Heart right ventricle (tissue), 16 donors: ENCODE measurements around the gene LARGE1. TPM values are rescaled to one million over a fixed set of nuclear protein-coding genes. Genes with fewer than 3 reads are reported as not detected.

ENCODE experiments used
- ATAC-seq, 8 donors: fragments of 200-7000 bp; cut with Tn5 transposase; one replicate each; pipeline ENCODE4 v1.9.1; 2020; ENCODE audit warnings: mild to moderate bottlenecking in 8 of 8, moderate library complexity in 8 of 8, moderate number of reproducible peaks in 1 of 8
- DNase-seq, 2 donors: peaks; one replicate each; pipeline ENCODE4 v3.0.0-alpha.2; 2020
- H3K27ac ChIP-seq, 10 donors: fragments of 200-600 bp; sonication (generic) in 2 of 10; one replicate each; pipeline versions ENCODE4 v1.5.0 to v1.8.0; 2020 to 2022; ENCODE audit warnings: mild to moderate bottlenecking in 3 of 10
- H3K27me3 ChIP-seq, 7 donors: fragments of 200-600 bp; one replicate each; pipeline ENCODE4 v1.8.0; 2021 to 2022; ENCODE audit warnings: mild to moderate bottlenecking in 2 of 7
- H3K36me3 ChIP-seq, 9 donors: fragments of 200-600 bp; sonication (generic) in 1 of 9; one replicate each; pipeline versions ENCODE4 v1.5.0 to v1.8.0; 2020 to 2022; ENCODE audit warnings: mild to moderate bottlenecking in 2 of 9
- H3K4me1 ChIP-seq, 9 donors: fragments of 200-600 bp; sonication (generic) in 1 of 9; one replicate each; pipeline versions ENCODE4 v1.5.0 to v1.8.0; 2020 to 2022; ENCODE audit warnings: mild to moderate bottlenecking in 4 of 9
- H3K4me3 ChIP-seq, 10 donors: fragments of 200-600 bp; sonication (generic) in 2 of 10; one replicate each; pipeline versions ENCODE4 v1.5.0 to v1.8.0; 2020 to 2022; ENCODE audit warnings: mild to moderate bottlenecking in 7 of 10, moderate library complexity in 2 of 10
- H3K9me3 ChIP-seq, 11 donors: fragments of 200-600 bp in 10 of 11; sonication (generic) in 2 of 11; one replicate each; pipeline versions ENCODE4 v1.5.0 to v1.8.0; 2013 to 2022; ENCODE audit warnings: mild to moderate bottlenecking in 2 of 11, control low read depth in 1 of 11, moderate library complexity in 1 of 11
- CTCF ChIP-seq, 9 donors: fragments of 200-600 bp; sonication (generic) in 2 of 9; IDR thresholded peaks; one replicate each; pipeline versions ENCODE4 v1.5.0 to v1.8.0; 2021 to 2022; ENCODE audit warnings: antibody characterized with exemption in 9 of 9, mild to moderate bottlenecking in 5 of 9, moderate library complexity in 1 of 9
- WGBS, 2 donors: extraction: QIAGEN DNeasy Blood & Tissue Kit; methylation state at CpG; one replicate each; pipeline ENCODE4 v1.1.7; 2013; ENCODE audit warnings: inconsistent platforms in 1 of 2; 5-methylcytosine and 5-hydroxymethylcytosine counted together
- intact Hi-C, 10 donors: fragments of 100-400 bp; cut with DNase I; formaldehyde crosslinking; loops; one replicate each; pipeline versions ENCODE4 v1.11.1 to v1.14.2; 2022
- polyA plus RNA-seq, 2 donors: library from polyadenylated mRNA; stranded (reverse); fragments of 200-250 nt; gene quantifications; one replicate each; pipeline ENCODE4 v1.2.3, GENCODE V29; 2013
- total RNA-seq, 10 donors: library from RNA; stranded (reverse); fragmentation: NEBNext Ultra II Directional in 3 of 10; extraction: Animal tissue kit (Norgen Biotek cat#: 25700) in 3 of 10; gene quantifications; one replicate each; pipeline versions ENCODE4 v1.2.1 to v1.2.4, GENCODE V29; 2021 to 2023
- donor health status: Arrhythmogenic right ventricular cardiomyopathy.
- donor health status: ischemic (EF 13 %, LVEDD 7.1; RV severe dilation, severe dysfunction).
- donor health status: healthy with polysubstance abuse.
- donor health status: DM: no; HTN: yes; CAD: no.
- donor health status: DM: no; HTN: no; CAD: no.
- donor health status: ischemic (EF 25% LVEDD 6.9; RV normal size, moderate dysfunction).
- donor health status: ischemic (EF 25% LVEDD 5.7; RV mildly dilated, moderate dysfunction).
- donor health status: healthy.
- donor health status: DM: yes; HTN: yes; CAD: no.
- donor health status: Ischemic cardiomyopathy.
- donor health status: ischemic (EF 35%, LVEDD 5.7; RV mildly dilated, moderate dysfunction).
- donor health status: nonischemic (EF 11% LVEDD 7.7; RV severe dilation, severe dysfunction).
- donor health status: DM: yes; HTN: yes; CAD: no.
- donor health status: PGD.
- donor health status: ischemic (EF 29% LVEDD 5.4; RV normal size, mild dysfunction).
- donor health status: nonischemic (EF 23%, LVEDD 6.1; RV moderate dilation, normal function).

Gene LARGE1
- total and polyA plus RNA-seq, 12 donors: 33.7 to 184 (median 144) TPM

- ATAC-seq: peak in 3 of 8 donors; percentile 29 to 55 (median 42)
- WGBS, 2 donors: 71% methylated on average over 8 of the region's 8 CpGs
These were observed 262.6 kb downstream of the LARGE1 start for GRCh38 chr22:33657670-33658069.

GRCh38 chr22:33656808-33657628, 263.3 kb downstream of the LARGE1 start:
- DNase-seq: no peak
- WGBS, 2 donors: 42 to 49% methylated on average over 8 of the region's 8 CpGs
- Histone ChIP-seq H3K36me3 (no peaks in the 10 kb centered on the region), H3K9me3 (peaks cover 0 to 9% (median 0%) of the 10 kb centered on the region in 11 donors), H3K4me1 (peaks cover 0 to 54% (median 29%) of the 10 kb centered on the region in 9 donors), H3K27me3 (no peaks in the 10 kb centered on the region), H3K27ac (peak overlapping the region in 6 of 10 donors; percentile 22 to 55 (median 43)), H3K4me3 (no peak overlapping the region)
- TF ChIP-seq CTCF (IDR thresholded peaks at IDR 0.05): no peak
- peak in 5 of 8 donors; percentile 18 to 39 (median 36) for ATAC-seq
- intact Hi-C loops: loop anchor here in 4 of 10 donors (5.0 to 10.0 kb wide), 4 partner anchors 52 to 265 kb away; partner anchors contain the start of gene LARGE1 (in 2 of the 4)

More at GRCh38 chr22:33657670-33658069, 262.6 kb downstream of the LARGE1 start:
- H3K9me3 ChIP-seq: peaks cover 0 to 9% (median 0%) of the 10 kb centered on the region in 11 donors
- intact Hi-C loops: loop anchor here in 4 of 10 donors (5.0 to 10.0 kb wide), 4 partner anchors 53 to 265 kb away; partner anchors contain the start of gene LARGE1 (in 2 of the 4)
- H3K4me1 ChIP-seq: peaks cover 0 to 54% (median 29%) of the 10 kb centered on the region in 9 donors
- H3K36me3 ChIP-seq: no peaks in the 10 kb centered on the region
- no peak for TF ChIP-seq CTCF (IDR thresholded peaks at IDR 0.05)
- H3K4me3 ChIP-seq: no peak overlapping the region
- peak overlapping the region in 6 of 10 donors; percentile 22 to 55 (median 43) for H3K27ac ChIP-seq
- DNase-seq: no peak
- H3K27me3 ChIP-seq: no peaks in the 10 kb centered on the region

DNA sequence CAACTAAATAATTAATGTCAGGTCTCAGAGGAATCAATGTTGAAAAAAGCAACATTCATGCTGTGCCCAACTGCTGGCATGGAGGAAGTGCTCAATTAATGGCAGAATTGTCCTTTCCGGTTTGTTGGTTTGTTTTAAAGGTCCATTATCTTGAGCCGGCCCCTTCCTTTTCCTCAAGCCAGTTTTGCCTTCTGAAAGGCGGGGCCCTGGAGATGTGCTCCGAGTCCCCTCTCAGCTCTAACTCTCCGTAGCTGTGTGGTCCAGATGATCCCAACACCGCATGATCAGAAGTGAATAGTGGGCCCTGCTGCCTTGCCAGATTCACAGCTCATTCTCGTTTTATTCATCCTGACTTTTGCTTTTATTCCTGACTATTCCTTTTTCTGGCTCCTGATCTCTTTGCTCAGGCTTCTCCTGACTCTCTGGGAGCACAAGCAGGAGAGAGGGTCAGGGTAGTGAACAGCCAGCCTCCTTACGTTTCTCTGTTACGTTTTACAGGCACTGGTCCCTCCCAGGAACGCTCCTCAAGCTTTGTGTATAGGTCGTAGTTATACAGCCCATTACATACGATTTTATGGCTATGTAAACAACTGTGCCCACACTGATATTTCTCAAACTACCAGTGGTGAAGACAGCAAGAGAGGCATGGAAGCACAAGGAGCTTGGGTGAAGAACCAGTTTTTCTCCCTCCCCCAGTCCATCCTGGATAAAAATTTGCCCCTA, 265.9 kb downstream of the LARGE1 start:
- no peak for DNase-seq

More for the DNA sequence above, 265.9 kb downstream of the LARGE1 start:
- intact Hi-C loops: loop anchor here in 2 of 10 donors (10.0 kb wide), 3 partner anchors 50 to 260 kb away; no protein-coding TSS in a partner anchor
- no peak for ATAC-seq
- peaks cover 0 to 57% (median 25%) of the 10 kb centered on the region in 9 donors for H3K4me1 ChIP-seq
- no peak for TF ChIP-seq CTCF (IDR thresholded peaks at IDR 0.05)
- WGBS, 2 donors: 65 to 76% methylated on average over 12 of the region's 12 CpGs
- no peak overlapping the region for H3K27ac ChIP-seq
- no peaks in the 10 kb centered on the region for H3K27me3 ChIP-seq
- peaks cover 0 to 11% (median 0%) of the 10 kb centered on the region in 9 donors for H3K36me3 ChIP-seq
- peaks cover 0 to 14% (median 0%) of the 10 kb centered on the region in 11 donors for H3K9me3 ChIP-seq
- H3K4me3 ChIP-seq: no peak overlapping the region
